ENCODE data around the gene FAM221A.

Gene FAM221A

DNA sequence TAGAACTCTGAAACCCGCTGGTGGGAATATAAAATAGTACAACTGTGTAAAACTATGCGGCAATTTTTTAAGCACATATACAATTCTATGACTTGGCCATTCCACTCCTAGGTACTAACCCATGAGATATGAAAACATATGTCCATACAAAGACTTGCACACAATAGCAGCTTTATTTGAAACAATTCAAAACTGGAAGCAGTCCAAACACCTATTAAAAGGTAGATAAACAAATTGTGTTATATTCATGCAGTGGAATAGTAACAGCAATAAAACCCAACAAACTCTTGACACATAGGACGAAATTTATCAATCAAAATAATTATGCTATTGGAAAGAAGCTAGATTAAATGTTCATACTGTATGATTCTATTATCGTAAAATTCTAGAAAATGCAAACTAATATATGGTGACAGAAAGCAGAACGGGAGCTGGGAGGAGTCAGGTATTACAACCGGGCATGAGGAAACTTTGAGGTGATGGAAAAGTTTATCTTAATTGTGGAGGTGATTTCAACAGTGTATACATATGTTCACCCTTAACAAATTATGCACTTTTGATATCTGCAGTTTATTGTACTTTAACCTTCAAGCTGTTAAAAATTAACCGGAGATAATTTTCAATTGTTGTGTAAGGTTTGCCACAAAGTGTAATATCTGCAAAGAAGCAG, 29.2 kb downstream of the FAM221A start:
- TF ChIP-seq CTCF (IDR thresholded peaks at IDR 0.05; ENCODE audit: low read depth, low read length, missing control alignments), result no peak
- Histone ChIP-seq H3K4me3 (ENCODE audit: low read depth, low read length) (no peak overlapping the region), H3K27ac (no peak overlapping the region), H3K36me3 (replicated peaks) (no peaks in the 10 kb centered on the region), H3K27me3 (replicated peaks) (no peaks in the 10 kb centered on the region)
- in situ Hi-C loops (cut with HindIII; ENCODE audit: low pct_ligation_motif_present, low sequenced_read_pairs), result loop anchor here (25.0 kb wide), 1 partner anchor 172 kb away; the partner anchor contains the start of gene TRA2A
- no peak for DNase-seq

- no peaks in the 10 kb centered on the region for H3K36me3 ChIP-seq (replicated peaks)
- no peak for TF ChIP-seq CTCF (IDR thresholded peaks at IDR 0.05; ENCODE audit: low read depth, low read length, missing control alignments)
- no peak within 1 kb of the TSS for H3K4me3 ChIP-seq (ENCODE audit: low read depth, low read length)
- DNase-seq, result no peak
- no peak within 1 kb of the TSS for H3K27ac ChIP-seq
- in situ Hi-C loops (cut with HindIII; ENCODE audit: low pct_ligation_motif_present, low sequenced_read_pairs), result loop anchor here (25.0 kb wide), 1 partner anchor 173 kb away; the partner anchor contains the start of gene TRA2A
- H3K27me3 ChIP-seq (replicated peaks), result no peaks in the 10 kb centered on the region
Observed at GRCh38 chr7:23710000-23710399, 30.0 kb downstream of the FAM221A start, which contains the start of gene STK31. Gene STK31, plus strand, starts transcription at chr7:23710219. Its CDS starts 67 bp downstream, at chr7:23710286.

GRCh38 chr7:23712368-23713284, 32.6 kb downstream of the FAM221A start:
- no peaks in the 10 kb centered on the region for H3K36me3 ChIP-seq (replicated peaks)
- H3K4me3 ChIP-seq (ENCODE audit: low read depth, low read length), result no peak overlapping the region
- H3K27ac ChIP-seq, result no peak overlapping the region
- peak; percentile 6 for DNase-seq
- in situ Hi-C loops (cut with HindIII; ENCODE audit: low pct_ligation_motif_present, low sequenced_read_pairs), result loop anchor here (25.0 kb wide), 1 partner anchor 175 kb away; the partner anchor contains the start of gene TRA2A
- peak; percentile 14 for TF ChIP-seq CTCF (IDR thresholded peaks at IDR 0.05; ENCODE audit: low read depth, low read length, missing control alignments)
- no peaks in the 10 kb centered on the region for H3K27me3 ChIP-seq (replicated peaks)

- Histone ChIP-seq H3K27ac (peak overlapping the region; percentile 71), H3K27me3 (replicated peaks) (no peaks in the 10 kb centered on the region), H3K36me3 (replicated peaks) (no peaks in the 10 kb centered on the region), H3K4me3 (ENCODE audit: low read depth, low read length) (no peak overlapping the region)
- no peak for TF ChIP-seq CTCF (IDR thresholded peaks at IDR 0.05; ENCODE audit: low read depth, low read length, missing control alignments)
- peak; percentile 75 for DNase-seq
- in situ Hi-C loops (cut with HindIII; ENCODE audit: low pct_ligation_motif_present, low sequenced_read_pairs), result loop anchor here (25.0 kb wide), 1 partner anchor 176 kb away; the partner anchor contains the start of gene TRA2A
Observed at GRCh38 chr7:23713285-23714149, 33.5 kb downstream of the FAM221A start.

GRCh38 chr7:23714150-23714464, 34.1 kb downstream of the FAM221A start:
- no peak for DNase-seq
- H3K27ac ChIP-seq, result no peak overlapping the region

More at GRCh38 chr7:23714150-23714464, 34.1 kb downstream of the FAM221A start:
- no peak for TF ChIP-seq CTCF (IDR thresholded peaks at IDR 0.05; ENCODE audit: low read depth, low read length, missing control alignments)
- Histone ChIP-seq H3K36me3 (replicated peaks) (no peaks in the 10 kb centered on the region), H3K4me3 (ENCODE audit: low read depth, low read length) (no peak overlapping the region), H3K27me3 (replicated peaks) (no peaks in the 10 kb centered on the region)
- in situ Hi-C loops (cut with HindIII; ENCODE audit: low pct_ligation_motif_present, low sequenced_read_pairs), result loop anchor here (25.0 kb wide), 1 partner anchor 177 kb away; the partner anchor contains the start of gene TRA2A

Data from brain microvascular endothelial cell (primary cell).